Loucy (cell line): ENCODE data around the gene PELI2.

ENCODE experiments used
- CTCF ChIP-seq: fragments of 200-600 bp; sonication (generic); conservative IDR thresholded peaks from 2 replicates; pipeline ENCODE4 v1.5.1; 2014; ENCODE audit warnings: mild to moderate bottlenecking, antibody characterized with exemption, low read length
- EZH2phosphoT487 ChIP-seq: fragments of 200-600 bp; IDR thresholded peaks from 2 replicates; pipeline ENCODE4 v1.6.1; 2018; ENCODE audit warnings: antibody characterized with exemption, mild to moderate bottlenecking, moderate library complexity, borderline replicate concordance

DNA sequence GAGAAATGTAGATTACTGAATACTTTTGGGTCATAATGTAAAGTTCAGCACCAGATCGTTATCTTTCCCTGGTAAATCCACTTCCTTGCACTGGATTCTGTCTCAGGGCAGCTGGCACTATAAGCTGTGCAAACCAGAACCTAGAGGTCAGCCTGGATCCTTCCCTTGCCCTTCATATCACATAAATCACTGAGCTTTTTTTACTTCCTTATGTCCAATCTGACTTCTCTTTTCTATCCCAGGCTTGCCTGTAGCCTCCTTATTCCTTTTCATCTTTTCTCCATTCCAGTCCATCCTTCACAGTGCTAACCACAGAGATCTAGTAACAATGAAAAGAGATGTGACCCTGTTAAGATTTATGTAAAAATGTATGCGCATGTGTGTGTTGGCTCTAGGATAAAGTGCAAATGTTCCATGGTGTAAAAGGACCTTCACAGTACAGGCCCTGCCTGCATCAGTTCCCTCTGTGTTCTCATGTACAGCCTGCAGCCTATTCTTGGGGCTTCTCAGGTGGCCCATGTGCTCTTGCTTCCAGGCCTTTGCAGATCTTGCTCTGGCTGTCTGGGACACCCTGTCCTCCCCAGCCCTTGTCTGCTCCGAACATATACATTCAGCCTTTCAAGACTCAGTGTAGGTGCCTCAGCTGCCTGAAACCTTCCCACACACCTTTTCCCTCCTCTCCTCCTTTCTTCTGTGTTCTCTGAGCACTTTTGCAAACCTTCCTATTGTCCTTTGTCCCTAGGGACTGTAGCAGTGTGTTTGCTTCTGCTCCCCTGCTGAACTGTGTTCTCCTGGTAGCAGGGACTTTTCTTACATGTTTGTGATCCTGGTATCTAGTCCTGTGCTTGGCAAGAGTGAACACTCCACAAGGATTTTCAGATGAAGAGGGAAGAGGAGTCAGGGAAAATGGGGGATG is 30.0 kb downstream of the PELI2 start:
- TF ChIP-seq CTCF, result no peak
- no peak for TF ChIP-seq EZH2phosphoT487
